ENCODE measurements around the gene APEH.

GRCh38 chr3:49652903-49653415, 21.2 kb upstream of the APEH start:
- TF ChIP-seq CTCF (IDR thresholded peaks at IDR 0.05) (no peak), POLR2AphosphoS5 (IDR thresholded peaks at IDR 0.05) (no peak)

Measured in prostate gland (tissue), 2 donors.